K562 (cell line): ENCODE measurements around the gene ZBTB47. TPM values are rescaled to one million over a fixed set of nuclear protein-coding genes. Genes with fewer than 3 reads are reported as not detected.
A peak's percentile ranks its signal among the peaks of the same experiment; 100 is the strongest.

ENCODE experiments used
- ATAC-seq: fragments of 200-7000 bp; cut with Tn5 transposase; 3 replicates; pipeline ENCODE4 v1.9.1; 2020; ENCODE audit warnings: moderate library complexity
- BruUV-seq: library from RNA; stranded (reverse); fragments of 400-500 nt; replicated peaks from 2 replicates; lab custom pipeline; 2021; lab: Mats Ljungman, UMichigan
- CTCF ChIA-PET: fragments of 300-600 bp; formaldehyde crosslinking; extraction: SDS; loops from one replicate; lab custom pipeline; 2021; ENCODE audit warnings: low intra/inter-chr PET ratio; lab: Yijun Ruan, JAX
- POLR2A ChIA-PET: fragments of 300-600, 350-650 bp; sonication (Branson Sonifier 250); formaldehyde crosslinking; extraction: SDS; loops from one replicate; lab custom pipeline; 2021; ENCODE audit warnings: antibody characterized with exemption, inconsistent platforms; lab: Yijun Ruan, JAX
- DNase-seq, 4 experiments: peaks; one replicate each; pipeline versions ENCODE4 v3.0.0 to v3.0.0-alpha.2; 2011 to 2018; ENCODE audit warnings: low spot score in 3 of 4, mixed read lengths in 3 of 4; ENCODE audit errors: extremely low read depth in 1 of 4
- FAIRE-seq: peaks from 2 replicates; lab custom pipeline; 2011; peaks lifted over from hg19 to GRCh38; lab: Jason Lieb, UNC
- H2AFZ ChIP-seq: 2 replicates; pipeline ENCODE4 v1.6.0; 2011; ENCODE audit warnings: low read depth, low read length, control low read depth, inconsistent platforms
- H3K27ac ChIP-seq: fragments of 200-600 bp; 3 replicates; pipeline ENCODE4 v1.8.0; 2011; ENCODE audit warnings: low read depth, mild to moderate bottlenecking, control low read depth, inconsistent platforms, low read length, moderate library complexity, mixed read lengths; ENCODE audit errors: extremely low read depth
- H3K27me3 ChIP-seq, 2 experiments: fragments of 300-600 bp in 1 of 2; 2 replicates in 1 of 2; 3 replicates in 1 of 2; pipeline versions ENCODE4 v1.6.0 to v1.8.0; 2011; ENCODE audit warnings: inconsistent platforms in 2 of 2, low read length in 2 of 2, mild to moderate bottlenecking in 1 of 2, mixed read lengths in 1 of 2, moderate library complexity in 1 of 2; ENCODE audit not compliant: control insufficient read depth in 2 of 2, insufficient read depth in 2 of 2
- H3K36me3 ChIP-seq: fragments of 300-600 bp; 3 replicates; pipeline ENCODE4 v1.8.0; 2011; ENCODE audit warnings: mild to moderate bottlenecking, low read length, inconsistent platforms; ENCODE audit not compliant: control insufficient read depth, insufficient read depth
- H3K4me1 ChIP-seq, 2 experiments: fragments of 200-600 bp in 1 of 2; replicated peaks in 1 of 2; 2 replicates in 1 of 2; 3 replicates in 1 of 2; pipeline versions ENCODE4 v1.5.1 to v1.8.0; 2011; ENCODE audit warnings: inconsistent platforms in 2 of 2, low read length in 2 of 2, mild to moderate bottlenecking in 1 of 2, mixed read lengths in 1 of 2, moderate library complexity in 1 of 2; ENCODE audit not compliant: control insufficient read depth in 2 of 2, insufficient read depth in 2 of 2
- H3K4me2 ChIP-seq: 2 replicates; pipeline ENCODE4 v1.6.1; 2011; ENCODE audit warnings: low read length, control low read depth, inconsistent platforms, mixed read lengths; ENCODE audit not compliant: insufficient read depth
- H3K4me3 ChIP-seq: fragments of 200-600 bp; sonication (generic), shearing (Covaris generic); 2 replicates; pipeline ENCODE4 v1.5.1; 2016; ENCODE audit warnings: control low read depth, inconsistent platforms
- H3K79me2 ChIP-seq: fragments of 200-600 bp; 3 replicates; pipeline ENCODE4 v1.8.0; 2011; ENCODE audit warnings: low read length, inconsistent platforms; ENCODE audit not compliant: control insufficient read depth, insufficient read depth
- H3K9ac ChIP-seq, 2 experiments: 2 replicates each; pipeline versions ENCODE4 v1.6.0 to v1.6.1; 2011; ENCODE audit warnings: low read depth in 2 of 2, low read length in 2 of 2, control low read depth in 1 of 2, inconsistent platforms in 1 of 2, mild to moderate bottlenecking in 1 of 2, mixed read lengths in 1 of 2; ENCODE audit not compliant: insufficient read depth in 1 of 2
- H3K9me1 ChIP-seq: one replicate; pipeline ENCODE4 v1.6.0; 2011; ENCODE audit warnings: inconsistent platforms, mild to moderate bottlenecking, low read length, moderate library complexity; ENCODE audit not compliant: control insufficient read depth, insufficient read depth
- H3K9me3 ChIP-seq: replicated peaks from 2 replicates; pipeline ENCODE4 v1.5.1; 2011; ENCODE audit warnings: low read depth, low read length, inconsistent platforms; ENCODE audit not compliant: control insufficient read depth, insufficient read depth
- H4K20me1 ChIP-seq: replicated peaks from 2 replicates; pipeline ENCODE4 v1.6.1; 2011; ENCODE audit warnings: low read length, inconsistent platforms, mixed read lengths; ENCODE audit not compliant: control insufficient read depth, insufficient read depth
- ETV5 ChIP-seq: sonication (generic); formaldehyde crosslinking; IDR thresholded peaks from 2 replicates; pipeline ENCODE4 v1.4.0; 2020; ENCODE audit warnings: low read depth, mild to moderate bottlenecking, missing genetic modification reagents
- GABPB1 ChIP-seq: sonication (generic); formaldehyde crosslinking; IDR thresholded peaks from 2 replicates; pipeline ENCODE4 v1.8.0; 2022; ENCODE audit warnings: mild to moderate bottlenecking, missing genetic modification reagents
- GTF2A2 ChIP-seq: IDR thresholded peaks from 2 replicates; pipeline ENCODE4 v1.6.1; 2016; ENCODE audit warnings: mild to moderate bottlenecking, missing genetic modification characterization, missing compliant biosample characterization
- JUN ChIP-seq, 2 experiments: sonication (generic) in 1 of 2; formaldehyde crosslinking in 1 of 2; IDR thresholded peaks; 2 replicates each; pipeline versions ENCODE4 v1.6.1 to v1.8.0; 2012 to 2022; ENCODE audit warnings: borderline replicate concordance in 2 of 2, mild to moderate bottlenecking in 2 of 2, improper control_type of control experiment in 1 of 2, low read depth in 1 of 2, low read length in 1 of 2, missing genetic modification reagents in 1 of 2
- MBD2 ChIP-seq: sonication (generic); IDR thresholded peaks from 2 replicates; pipeline ENCODE4 v1.6.1; 2016; ENCODE audit warnings: low read depth, borderline replicate concordance
- MCM2 ChIP-seq: fragments of 450-650 bp; IDR thresholded peaks from 2 replicates; pipeline ENCODE4 v1.6.1; 2017; ENCODE audit warnings: low read depth, mild to moderate bottlenecking
- MXI1 ChIP-seq: IDR thresholded peaks from 2 replicates; pipeline ENCODE4 v1.6.1; 2011; ENCODE audit warnings: low read depth, mild to moderate bottlenecking, improper control_type of control experiment, low read length
- PRMT5 ChIP-seq: sonication (generic); formaldehyde crosslinking; IDR thresholded peaks from 2 replicates; pipeline ENCODE4 v1.5.0; 2020; ENCODE audit warnings: missing genetic modification reagents
- SMARCA5 ChIP-seq: fragments of 450-650 bp; IDR thresholded peaks from 2 replicates; pipeline ENCODE4 v1.6.1; 2016
- TOE1 ChIP-seq, 2 experiments: fragments of 450-650 bp in 1 of 2; sonication (generic) in 1 of 2; formaldehyde crosslinking in 1 of 2; IDR thresholded peaks; 2 replicates each; pipeline versions ENCODE4 v1.7.1 to v1.8.0; 2016 to 2022; ENCODE audit warnings: borderline replicate concordance in 2 of 2, mild to moderate bottlenecking in 2 of 2, antibody characterized with exemption in 1 of 2, inconsistent platforms in 1 of 2, low read depth in 1 of 2, missing genetic modification reagents in 1 of 2, moderate library complexity in 1 of 2
- ZNF217 ChIP-seq: sonication (generic); formaldehyde crosslinking; IDR thresholded peaks from 2 replicates; pipeline ENCODE4 v1.8.0; 2022; ENCODE audit warnings: mild to moderate bottlenecking, missing genetic modification reagents
- WGBS: fragments of 100-300 bp; shearing (Covaris generic); methylation state at CpG from one replicate; pipeline ENCODE4 v1.1.6; 2016; ENCODE audit warnings: low coverage, mixed read lengths; ENCODE audit not compliant: insufficient coverage; ENCODE audit errors: missing lambda C conversion rate; 5-methylcytosine and 5-hydroxymethylcytosine counted together
- in situ Hi-C: fragments of 300-500 bp; cut with MboI; formaldehyde crosslinking; loops from 4 replicates; pipeline ENCODE4 v1.15.0; 2018; ENCODE audit warnings: inconsistent platforms, mixed read lengths
- intact Hi-C: fragments of 100-400 bp; cut with micrococcal nuclease; formaldehyde crosslinking; loops from 2 replicates; pipeline ENCODE4 v1.14.2; 2022
- polyA plus RNA-seq, 8 experiments: library from polyadenylated mRNA; depleted of rRNA in 4 of 8; stranded (reverse) in 5 of 8; unstranded in 3 of 8; fragments of >200 nt; fragmentation: Nextera tagmentation in 2 of 8; fragmentation: Illumina TruSeq in 1 of 8; extraction: Ambion mirVana in 2 of 8; extraction: Trizol in 1 of 8; gene quantifications; 2 replicates each; pipeline versions ENCODE4 v1.2.1 to v1.2.3, GENCODE V29; 2011 to 2014; ENCODE audit warnings: inconsistent platforms in 1 of 8, missing spikeins in 1 of 8
- total RNA-seq, 7 experiments: library from RNA; depleted of rRNA in 6 of 7; stranded (reverse); fragments of >200 nt in 6 of 7; fragmentation: Illumina TruSeq in 2 of 7; extraction: Trizol in 2 of 7; gene quantifications; 2 replicates each; pipeline versions ENCODE4 v1.2.1 to v1.2.3, GENCODE V29; 2011 to 2021; ENCODE audit warnings: low replicate concordance in 1 of 7
- TF ChIP-seq, protein P1 (sequence below): fragments of 250-450 bp; sonication (Bioruptor Pico); IDR thresholded peaks from 2 replicates; pipeline ENCODE4 v1.4.0; 2020; ENCODE audit warnings: mild to moderate bottlenecking, moderate library complexity
- TF ChIP-seq, protein P2 (sequence below): fragments of 200-400 bp; formaldehyde crosslinking; IDR thresholded peaks from 2 replicates; pipeline ENCODE4 v1.6.1; 2017; ENCODE audit warnings: mild to moderate bottlenecking, low read depth, low read length, moderate library complexity
- TF ChIP-seq, protein P3 (sequence below): sonication (generic); formaldehyde crosslinking; IDR thresholded peaks from 2 replicates; pipeline ENCODE4 v1.5.0; 2020; ENCODE audit warnings: missing genetic modification reagents

The ZBTB47 gene
- total and polyA plus RNA-seq, 9 of the 15 experiments (the other 6 are each of a cell fraction or from before 2014, with no cell fraction given): 0.11 to 4.6 (median 1.7) TPM; not detected in 1

DNA sequence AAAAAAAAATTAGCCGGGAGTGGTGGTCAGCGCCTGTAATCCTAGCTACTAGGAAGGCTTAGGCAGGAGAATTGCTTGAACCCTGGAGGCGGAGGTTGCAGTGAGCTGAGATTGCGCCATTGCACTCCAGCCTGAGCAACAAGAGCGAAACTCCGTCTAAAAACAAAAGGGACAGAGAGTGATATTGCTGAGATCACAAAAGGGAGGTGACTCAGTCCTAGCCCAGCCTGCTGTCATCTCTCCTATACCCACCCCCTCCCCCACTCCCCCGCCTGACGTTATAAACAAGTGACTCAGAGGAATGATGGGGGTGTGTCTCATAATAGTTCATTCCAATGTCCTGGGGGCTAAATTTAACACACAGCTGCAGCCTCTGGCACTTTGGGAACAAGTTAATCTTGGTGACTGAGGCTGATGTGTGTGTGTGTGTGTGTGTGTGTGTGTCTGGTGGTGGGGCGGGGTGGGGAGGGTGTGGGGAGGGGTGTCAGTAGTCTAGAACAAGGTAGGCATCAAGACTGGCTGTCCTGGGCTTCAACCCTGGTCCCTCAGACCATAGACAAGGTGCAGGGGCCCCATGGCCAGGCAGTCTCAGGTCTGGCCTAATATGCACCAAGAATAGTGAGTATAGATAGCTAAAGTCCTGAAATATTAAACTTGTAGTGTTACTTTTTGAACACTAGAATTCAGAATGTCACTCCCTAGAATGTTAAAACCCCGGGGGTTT, 30.5 kb downstream of the ZBTB47 start:
- ChIA-PET POLR2A (interaction anchor here (0.5 to 1.3 kb wide), 3 partner anchors 13 to 32 kb away, joined by 3 to 4 read pairs (median 4); no protein-coding TSS in a partner anchor), CTCF (interaction anchor here (0.6 to 1.7 kb wide), 2 partner anchors 60 to 97 kb away, joined by 4 to 6 read pairs; no protein-coding TSS in a partner anchor)
- BruUV-seq: no TSS peak
- no peaks in the 10 kb centered on the region for H3K9me3 ChIP-seq
- H3K27ac ChIP-seq: no peak overlapping the region
- H3K4me1 ChIP-seq: peaks cover 3 to 26% of the 10 kb centered on the region in 2 experiments; a peak in 3 of 5 replicates
- H3K4me3 ChIP-seq: no peak overlapping the region
- peaks cover 5% of the 10 kb centered on the region for H3K9me1 ChIP-seq
- H3K27me3 ChIP-seq: peaks cover 31 to 54% of the 10 kb centered on the region in 2 experiments
- 0% methylated on average over 10 of the region's 10 CpGs for WGBS
- in situ Hi-C loops (no loop called here), intact Hi-C loops (no loop called here)
- H3K9ac ChIP-seq: no peak overlapping the region
- H4K20me1 ChIP-seq: no peaks in the 10 kb centered on the region
- DNase-seq: peak; percentile 84 to 98 (median 96)
- H3K36me3 ChIP-seq: no peaks in the 10 kb centered on the region
- peak; percentile 94 for ATAC-seq
- H2AFZ ChIP-seq: no peak overlapping the region
- FAIRE-seq: peak; percentile 95
- 0 out of 2 replicates have a peak overlapping the region, but pooled peaks have one; percentile 9 for H3K4me2 ChIP-seq
- no peaks in the 10 kb centered on the region for H3K79me2 ChIP-seq
- TF ChIP-seq ETV5 (CRISPR knock-in tag) (no peak), TOE1 (IDR thresholded peaks at IDR 0.05; ENCODE audit: borderline replicate concordance) (no peak), TOE1 (CRISPR knock-in tag; IDR thresholded peaks at IDR 0.05; ENCODE audit: borderline replicate concordance, low read depth) (no peak), GABPB1 (CRISPR knock-in tag) (no peak), SMARCA5 (no peak), MBD2 (no peak), PRMT5 (CRISPR knock-in tag) (no peak), JUN (IDR thresholded peaks at IDR 0.05; ENCODE audit: borderline replicate concordance, low read depth, low read length) (peak; percentile 79; the same call in 1 of the 2 replicates), JUN (CRISPR knock-in tag; IDR thresholded peaks at IDR 0.05; ENCODE audit: borderline replicate concordance) (no peak), ZNF217 (CRISPR knock-in tag) (no peak), GTF2A2 (tag) (no peak), MXI1 (no peak), MCM2 (no peak)
- TF ChIP-seq, protein P1, sequence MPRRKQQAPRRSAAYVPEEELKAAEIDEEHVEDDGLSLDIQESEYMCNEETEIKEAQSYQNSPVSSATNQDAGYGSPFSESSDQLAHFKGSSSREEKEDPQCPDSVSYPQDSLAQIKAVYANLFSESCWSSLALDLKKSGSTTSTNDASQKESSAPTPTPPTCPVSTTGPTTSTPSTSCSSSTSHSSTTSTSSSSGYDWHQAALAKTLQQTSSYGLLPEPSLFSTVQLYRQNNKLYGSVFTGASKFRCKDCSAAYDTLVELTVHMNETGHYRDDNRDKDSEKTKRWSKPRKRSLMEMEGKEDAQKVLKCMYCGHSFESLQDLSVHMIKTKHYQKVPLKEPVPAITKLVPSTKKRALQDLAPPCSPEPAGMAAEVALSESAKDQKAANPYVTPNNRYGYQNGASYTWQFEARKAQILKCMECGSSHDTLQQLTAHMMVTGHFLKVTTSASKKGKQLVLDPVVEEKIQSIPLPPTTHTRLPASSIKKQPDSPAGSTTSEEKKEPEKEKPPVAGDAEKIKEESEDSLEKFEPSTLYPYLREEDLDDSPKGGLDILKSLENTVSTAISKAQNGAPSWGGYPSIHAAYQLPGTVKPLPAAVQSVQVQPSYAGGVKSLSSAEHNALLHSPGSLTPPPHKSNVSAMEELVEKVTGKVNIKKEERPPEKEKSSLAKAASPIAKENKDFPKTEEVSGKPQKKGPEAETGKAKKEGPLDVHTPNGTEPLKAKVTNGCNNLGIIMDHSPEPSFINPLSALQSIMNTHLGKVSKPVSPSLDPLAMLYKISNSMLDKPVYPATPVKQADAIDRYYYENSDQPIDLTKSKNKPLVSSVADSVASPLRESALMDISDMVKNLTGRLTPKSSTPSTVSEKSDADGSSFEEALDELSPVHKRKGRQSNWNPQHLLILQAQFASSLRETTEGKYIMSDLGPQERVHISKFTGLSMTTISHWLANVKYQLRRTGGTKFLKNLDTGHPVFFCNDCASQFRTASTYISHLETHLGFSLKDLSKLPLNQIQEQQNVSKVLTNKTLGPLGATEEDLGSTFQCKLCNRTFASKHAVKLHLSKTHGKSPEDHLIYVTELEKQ: no peak
- TF ChIP-seq, protein P2, sequence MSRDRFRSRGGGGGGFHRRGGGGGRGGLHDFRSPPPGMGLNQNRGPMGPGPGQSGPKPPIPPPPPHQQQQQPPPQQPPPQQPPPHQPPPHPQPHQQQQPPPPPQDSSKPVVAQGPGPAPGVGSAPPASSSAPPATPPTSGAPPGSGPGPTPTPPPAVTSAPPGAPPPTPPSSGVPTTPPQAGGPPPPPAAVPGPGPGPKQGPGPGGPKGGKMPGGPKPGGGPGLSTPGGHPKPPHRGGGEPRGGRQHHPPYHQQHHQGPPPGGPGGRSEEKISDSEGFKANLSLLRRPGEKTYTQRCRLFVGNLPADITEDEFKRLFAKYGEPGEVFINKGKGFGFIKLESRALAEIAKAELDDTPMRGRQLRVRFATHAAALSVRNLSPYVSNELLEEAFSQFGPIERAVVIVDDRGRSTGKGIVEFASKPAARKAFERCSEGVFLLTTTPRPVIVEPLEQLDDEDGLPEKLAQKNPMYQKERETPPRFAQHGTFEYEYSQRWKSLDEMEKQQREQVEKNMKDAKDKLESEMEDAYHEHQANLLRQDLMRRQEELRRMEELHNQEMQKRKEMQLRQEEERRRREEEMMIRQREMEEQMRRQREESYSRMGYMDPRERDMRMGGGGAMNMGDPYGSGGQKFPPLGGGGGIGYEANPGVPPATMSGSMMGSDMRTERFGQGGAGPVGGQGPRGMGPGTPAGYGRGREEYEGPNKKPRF: no peak
- TF ChIP-seq, protein P3, sequence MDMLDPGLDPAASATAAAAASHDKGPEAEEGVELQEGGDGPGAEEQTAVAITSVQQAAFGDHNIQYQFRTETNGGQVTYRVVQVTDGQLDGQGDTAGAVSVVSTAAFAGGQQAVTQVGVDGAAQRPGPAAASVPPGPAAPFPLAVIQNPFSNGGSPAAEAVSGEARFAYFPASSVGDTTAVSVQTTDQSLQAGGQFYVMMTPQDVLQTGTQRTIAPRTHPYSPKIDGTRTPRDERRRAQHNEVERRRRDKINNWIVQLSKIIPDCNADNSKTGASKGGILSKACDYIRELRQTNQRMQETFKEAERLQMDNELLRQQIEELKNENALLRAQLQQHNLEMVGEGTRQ (CRISPR knock-in tag): no peak
